Measurements from ENCODE around the gene SORD. TPM values are rescaled to one million over a fixed set of nuclear protein-coding genes. Genes with fewer than 3 reads are reported as not detected.
"Not testable (repeated sequence)": the region's sequence is repeated elsewhere in the genome, so short reads cannot be mapped to it uniquely, and the experiment has no call there.

SORD gene
- total RNA-seq, result 10 to 100 TPM in 2 of 3 donors, 1 to 10 TPM in 1; 3.7 to 31.8 (median 12.9) TPM

DNA sequence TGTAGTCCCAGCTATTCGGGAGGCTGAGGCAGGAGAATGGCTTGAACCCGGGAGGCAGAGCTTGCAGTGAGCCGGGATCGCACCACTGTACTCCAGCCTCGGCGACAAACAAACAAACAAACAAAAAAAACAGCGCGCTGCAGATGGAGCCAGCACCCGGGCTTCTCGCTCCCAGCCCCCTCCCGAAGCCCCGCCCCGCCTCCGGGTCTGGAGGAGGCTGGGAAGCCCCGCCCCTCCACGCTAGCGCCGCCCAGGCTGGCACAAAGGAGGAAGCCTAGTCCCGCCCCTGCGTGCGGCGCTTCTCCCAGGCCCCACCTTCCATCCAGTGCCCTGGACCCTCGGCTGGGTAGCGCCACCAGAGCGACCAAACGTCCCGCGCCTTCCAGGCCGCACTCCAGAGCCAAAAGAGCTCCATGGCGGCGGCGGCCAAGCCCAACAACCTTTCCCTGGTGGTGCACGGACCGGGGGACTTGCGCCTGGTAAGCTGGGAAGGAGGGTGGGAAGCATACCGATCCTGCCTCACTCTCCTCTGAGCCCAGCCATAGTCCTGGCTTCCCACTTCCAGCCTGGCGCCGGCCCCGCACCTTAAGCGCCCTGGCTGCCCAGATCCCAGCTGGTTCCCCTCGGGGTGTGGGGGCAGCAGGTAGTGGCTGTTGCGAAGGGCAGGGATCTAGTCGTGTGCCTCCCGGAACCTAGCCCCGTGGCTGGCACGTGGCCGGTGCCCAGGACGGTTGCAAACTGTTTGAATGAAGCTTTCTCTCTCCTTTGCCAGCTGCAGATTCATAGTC, at the start of gene SORD:
Gene SORD (plus strand): TSS at position 325 of the 788 bp plus-strand sequence. CDS start 89 bp downstream, at position 414.
- intact Hi-C loops (cut with DNase I; ENCODE audit: low total_unique reads), result no loop called here
- TF ChIP-seq POLR2A (IDR thresholded peaks at IDR 0.05) (no peak), POLR2AphosphoS5 (IDR thresholded peaks at IDR 0.05) (no peak), CTCF (IDR thresholded peaks at IDR 0.05) (no peak)
- Histone ChIP-seq H3K4me1 (no peaks in the 10 kb centered on the region), H3K27me3 (no peaks in the 10 kb centered on the region), H3K9me3 (no peaks in the 10 kb centered on the region), H3K27ac (peak within 1 kb of the TSS; percentile 56 to 67), H3K36me3 (no peaks in the 10 kb centered on the region), H3K4me3 (peak within 1 kb of the TSS; percentile 68 to 74 (median 73))
- DNase-seq (ENCODE audit: low spot score in 2 of 2), result peak; percentile 79 to 91

- DNase-seq (ENCODE audit: low spot score in 2 of 2); H3K36me3 ChIP-seq; H3K27me3 ChIP-seq; intact Hi-C loops (cut with DNase I; ENCODE audit: low total_unique reads); H3K27ac ChIP-seq; H3K9me3 ChIP-seq; H3K4me1 ChIP-seq; H3K4me3 ChIP-seq: not testable (repeated sequence)
These were observed 46.8 kb upstream of the SORD start for GRCh38 chr15:44976183-44976582.

DNA sequence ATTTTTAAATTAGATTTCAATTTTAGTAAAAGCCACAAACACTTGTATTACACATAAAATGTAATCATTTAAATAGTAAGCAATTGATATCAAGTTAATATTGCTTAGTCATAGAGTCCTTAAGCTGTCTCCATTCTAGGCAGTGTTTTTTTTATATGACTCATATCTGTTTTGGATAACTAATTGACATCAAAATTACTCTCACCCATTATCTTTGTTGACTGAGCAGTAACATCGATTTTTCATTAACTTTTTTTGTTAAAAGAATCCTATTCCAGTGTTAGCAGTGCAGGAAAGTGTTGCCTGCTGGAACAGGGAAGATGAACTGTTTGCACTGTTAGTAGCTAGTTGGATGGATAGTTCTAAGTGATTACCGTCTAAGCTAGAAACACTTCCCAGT, 45.2 kb upstream of the SORD start:
- H3K27ac ChIP-seq; H3K4me3 ChIP-seq; H3K4me1 ChIP-seq; H3K36me3 ChIP-seq; intact Hi-C loops (cut with DNase I; ENCODE audit: low total_unique reads); H3K27me3 ChIP-seq; DNase-seq (ENCODE audit: low spot score in 2 of 2); H3K9me3 ChIP-seq: not testable (repeated sequence)

- intact Hi-C loops (cut with DNase I; ENCODE audit: low total_unique reads); H3K36me3 ChIP-seq; H3K27ac ChIP-seq; H3K4me3 ChIP-seq; H3K4me1 ChIP-seq; DNase-seq (ENCODE audit: low spot score in 2 of 2); H3K9me3 ChIP-seq; H3K27me3 ChIP-seq: not testable (repeated sequence)
These were observed 43.2 kb upstream of the SORD start for GRCh38 chr15:44979617-44980339.

DNA sequence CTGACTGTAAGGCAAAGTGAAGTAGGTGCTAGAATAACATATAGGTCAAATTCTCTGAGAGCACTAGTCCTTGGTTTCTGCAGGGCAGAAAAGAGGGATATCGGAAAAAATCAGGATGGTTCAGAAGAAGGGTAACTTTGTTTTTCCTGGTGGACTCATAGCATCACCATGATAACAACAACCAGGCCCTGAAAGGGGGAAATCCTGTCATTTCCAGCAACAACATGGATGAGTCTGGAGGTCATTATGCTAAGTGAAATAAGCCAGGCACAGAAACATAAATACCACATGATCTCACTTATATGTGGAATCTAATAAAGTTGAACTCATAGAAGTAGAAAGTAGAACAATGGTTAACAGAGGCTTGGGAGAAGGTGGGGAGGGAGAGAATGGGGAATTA, 38.9 kb upstream of the SORD start:
- intact Hi-C loops (cut with DNase I; ENCODE audit: low total_unique reads); H3K27me3 ChIP-seq; H3K4me3 ChIP-seq; H3K4me1 ChIP-seq; H3K36me3 ChIP-seq; H3K27ac ChIP-seq; DNase-seq (ENCODE audit: low spot score in 2 of 2); H3K9me3 ChIP-seq: not testable (repeated sequence)

DNA sequence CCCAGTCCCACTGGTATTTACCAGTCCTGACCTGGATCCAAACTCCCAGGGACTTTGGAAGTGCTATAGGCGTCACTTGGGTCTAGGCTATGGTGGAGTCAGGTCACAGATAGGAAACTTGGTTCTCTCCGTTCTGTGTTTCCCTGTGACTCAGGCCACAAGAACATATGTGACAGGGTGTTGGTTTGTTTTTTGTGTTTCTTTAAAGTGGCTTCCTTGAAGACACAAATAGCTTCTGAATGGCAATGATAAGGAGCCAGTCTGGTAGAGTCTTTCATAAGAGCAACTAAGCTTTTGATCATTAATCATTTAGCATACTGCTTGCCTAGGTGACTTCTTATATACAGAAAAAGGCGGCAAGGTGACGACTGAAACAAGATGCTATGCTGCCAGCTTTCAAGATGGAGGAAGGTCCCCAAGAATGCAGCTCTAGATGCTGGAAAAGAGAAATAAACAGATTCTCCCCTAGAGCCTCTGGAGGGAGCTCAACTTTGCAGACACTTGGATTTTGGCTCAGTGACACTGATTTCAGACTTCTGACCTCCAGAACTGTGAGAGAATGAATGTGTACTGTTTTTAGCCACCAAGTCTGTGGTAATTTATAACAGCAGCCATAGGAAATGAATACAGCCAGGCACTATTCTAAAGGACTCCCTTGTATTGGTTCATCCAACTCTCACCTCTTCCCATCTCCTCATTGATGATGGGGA, 36.5 kb upstream of the SORD start:
- H3K4me3 ChIP-seq; H3K9me3 ChIP-seq; H3K36me3 ChIP-seq; intact Hi-C loops (cut with DNase I; ENCODE audit: low total_unique reads); H3K27me3 ChIP-seq; H3K27ac ChIP-seq; DNase-seq (ENCODE audit: low spot score in 2 of 2); H3K4me1 ChIP-seq: not testable (repeated sequence)

DNA sequence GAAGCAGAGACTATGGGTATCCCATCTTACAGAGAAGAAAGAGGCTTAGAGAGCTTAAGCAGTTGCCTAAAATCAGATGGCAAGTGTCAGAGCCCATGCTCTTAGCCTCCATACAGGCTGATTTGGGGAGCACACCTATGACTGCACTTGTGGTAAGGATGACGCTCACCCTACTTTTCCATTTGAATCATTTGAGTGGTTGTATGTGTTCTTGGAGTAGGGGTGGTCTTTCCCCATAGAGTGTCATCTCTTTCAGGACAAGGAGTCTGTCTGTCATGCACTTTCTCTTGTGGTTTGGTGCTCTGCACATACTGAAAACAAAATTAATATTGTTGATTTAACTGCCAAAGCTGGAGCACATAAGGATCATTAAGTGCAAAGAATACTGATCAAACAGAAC, 35.3 kb upstream of the SORD start:
- H3K27ac ChIP-seq; DNase-seq (ENCODE audit: low spot score in 2 of 2); intact Hi-C loops (cut with DNase I; ENCODE audit: low total_unique reads); H3K4me1 ChIP-seq; H3K9me3 ChIP-seq; H3K4me3 ChIP-seq; H3K36me3 ChIP-seq; H3K27me3 ChIP-seq: not testable (repeated sequence)

- H3K27ac ChIP-seq; H3K36me3 ChIP-seq; DNase-seq (ENCODE audit: low spot score in 2 of 2); H3K9me3 ChIP-seq; H3K4me1 ChIP-seq; intact Hi-C loops (cut with DNase I; ENCODE audit: low total_unique reads); H3K4me3 ChIP-seq; H3K27me3 ChIP-seq: not testable (repeated sequence)
These were observed 34.7 kb upstream of the SORD start for GRCh38 chr15:44988184-44988869.

DNA sequence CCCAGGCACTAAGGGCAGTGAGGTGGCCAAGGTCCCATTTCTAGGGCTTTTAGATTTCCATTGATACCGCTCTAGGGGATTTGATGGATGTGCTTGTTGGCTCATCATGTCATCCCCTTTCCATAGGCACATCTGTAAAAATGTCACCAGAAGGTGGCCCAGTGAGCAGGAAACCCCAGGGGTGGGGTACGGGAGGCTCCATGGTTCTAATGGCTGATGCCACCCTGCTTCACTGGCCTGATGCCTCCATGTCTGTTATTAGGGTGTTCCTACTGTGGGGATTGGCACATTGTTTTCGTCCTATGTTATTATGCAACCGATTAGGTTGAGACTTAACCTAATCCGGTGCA, 34.1 kb upstream of the SORD start:
- H3K4me1 ChIP-seq; H3K4me3 ChIP-seq; DNase-seq (ENCODE audit: low spot score in 2 of 2); H3K9me3 ChIP-seq; intact Hi-C loops (cut with DNase I; ENCODE audit: low total_unique reads); H3K36me3 ChIP-seq; H3K27ac ChIP-seq; H3K27me3 ChIP-seq: not testable (repeated sequence)

- H3K4me1 ChIP-seq; H3K9me3 ChIP-seq; DNase-seq (ENCODE audit: low spot score in 2 of 2); H3K4me3 ChIP-seq; H3K27ac ChIP-seq; H3K36me3 ChIP-seq; H3K27me3 ChIP-seq; intact Hi-C loops (cut with DNase I; ENCODE audit: low total_unique reads): not testable (repeated sequence)
These were observed 25.4 kb upstream of the SORD start for GRCh38 chr15:44997632-44998031.
